ENCODE measurements around the gene AXIN2. TPM values are rescaled to one million over a fixed set of nuclear protein-coding genes. Genes with fewer than 3 reads are reported as not detected.

The AXIN2 gene
- polyA plus RNA-seq, 1 donor from 2014 or later: 26.7 TPM

GRCh38 chr17:65537845-65538674 is 23.4 kb downstream of the AXIN2 start:
- TF ChIP-seq, protein P1, sequence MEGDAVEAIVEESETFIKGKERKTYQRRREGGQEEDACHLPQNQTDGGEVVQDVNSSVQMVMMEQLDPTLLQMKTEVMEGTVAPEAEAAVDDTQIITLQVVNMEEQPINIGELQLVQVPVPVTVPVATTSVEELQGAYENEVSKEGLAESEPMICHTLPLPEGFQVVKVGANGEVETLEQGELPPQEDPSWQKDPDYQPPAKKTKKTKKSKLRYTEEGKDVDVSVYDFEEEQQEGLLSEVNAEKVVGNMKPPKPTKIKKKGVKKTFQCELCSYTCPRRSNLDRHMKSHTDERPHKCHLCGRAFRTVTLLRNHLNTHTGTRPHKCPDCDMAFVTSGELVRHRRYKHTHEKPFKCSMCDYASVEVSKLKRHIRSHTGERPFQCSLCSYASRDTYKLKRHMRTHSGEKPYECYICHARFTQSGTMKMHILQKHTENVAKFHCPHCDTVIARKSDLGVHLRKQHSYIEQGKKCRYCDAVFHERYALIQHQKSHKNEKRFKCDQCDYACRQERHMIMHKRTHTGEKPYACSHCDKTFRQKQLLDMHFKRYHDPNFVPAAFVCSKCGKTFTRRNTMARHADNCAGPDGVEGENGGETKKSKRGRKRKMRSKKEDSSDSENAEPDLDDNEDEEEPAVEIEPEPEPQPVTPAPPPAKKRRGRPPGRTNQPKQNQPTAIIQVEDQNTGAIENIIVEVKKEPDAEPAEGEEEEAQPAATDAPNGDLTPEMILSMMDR (IDR thresholded peaks at IDR 0.05; ENCODE audit: poor library complexity, severe bottlenecking): no peak
- TF ChIP-seq SMC3 (conservative IDR thresholded peaks at IDR 0.05; ENCODE audit: poor library complexity): no peak
- TF ChIP-seq RAD21 (conservative IDR thresholded peaks at IDR 0.05): no peak
- no peak for TF ChIP-seq MXI1 (conservative IDR thresholded peaks at IDR 0.05; ENCODE audit: poor library complexity, severe bottlenecking)
- TF ChIP-seq EP300 (conservative IDR thresholded peaks at IDR 0.05; ENCODE audit: poor library complexity, severe bottlenecking): no peak
- TF ChIP-seq EZH2 (IDR thresholded peaks at IDR 0.05; ENCODE audit: borderline replicate concordance, insufficient read depth, low read length, poor library complexity, severe bottlenecking): no peak
- Histone ChIP-seq H3K27me3 (ENCODE audit: insufficient read depth, low read depth, low read length) (no peaks in the 10 kb centered on the region), H3F3A (ENCODE audit: insufficient read depth, low read length, poor library complexity, severe bottlenecking) (no peaks in the 10 kb centered on the region), H3K79me2 (replicated peaks; ENCODE audit: insufficient read depth, low read length) (peaks cover 11% of the 10 kb centered on the region), H3K4me2 (ENCODE audit: low read length) (no peak overlapping the region), H2AFZ (ENCODE audit: low read depth, low read length) (no peak overlapping the region), H3K9ac (ENCODE audit: low read length) (no peak overlapping the region), H3K36me3 (ENCODE audit: insufficient read depth, low read length) (peaks cover 8% of the 10 kb centered on the region), H3K9me2 (ENCODE audit: insufficient read depth, low read length) (no peaks in the 10 kb centered on the region), H3K27ac (ENCODE audit: low read length) (no peak overlapping the region), H3K9me3 (ENCODE audit: low read length) (no peaks in the 10 kb centered on the region), H3K4me3 (ENCODE audit: low read length) (no peak overlapping the region), H4K20me1 (ENCODE audit: insufficient read depth) (peaks cover 2% of the 10 kb centered on the region)

DNA sequence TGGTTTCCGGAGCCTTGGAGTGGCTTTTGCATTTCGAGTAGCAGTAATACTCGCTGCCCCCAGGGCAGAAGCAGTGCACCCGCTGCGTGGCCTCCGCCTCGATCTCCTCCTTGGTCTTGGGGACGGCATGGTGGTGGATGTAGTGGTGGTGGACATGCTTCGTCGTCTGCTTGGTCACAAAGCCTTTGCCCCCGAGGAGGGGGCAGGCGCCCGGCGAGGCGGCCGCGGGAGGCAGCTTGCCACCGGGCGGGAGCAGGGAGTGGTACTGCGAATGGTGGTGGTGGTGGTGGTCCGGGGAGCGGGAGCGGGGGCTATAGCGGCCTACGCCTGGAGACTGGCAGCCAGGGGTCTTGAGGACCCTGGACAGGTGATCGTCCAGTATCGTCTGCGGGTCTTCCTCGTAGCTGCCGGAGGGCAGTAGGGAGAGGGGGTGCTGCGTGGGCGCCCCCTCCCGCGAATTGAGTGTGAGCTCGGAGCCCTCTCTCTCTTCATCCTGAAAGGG is 24.1 kb downstream of the AXIN2 start:
- Histone ChIP-seq H3K27me3 (ENCODE audit: insufficient read depth, low read depth, low read length) (no peaks in the 10 kb centered on the region), H3K27ac (ENCODE audit: low read length) (no peak overlapping the region), H4K20me1 (ENCODE audit: insufficient read depth) (no peaks in the 10 kb centered on the region), H3F3A (ENCODE audit: insufficient read depth, low read length, poor library complexity, severe bottlenecking) (no peaks in the 10 kb centered on the region), H3K36me3 (ENCODE audit: insufficient read depth, low read length) (peaks cover 8% of the 10 kb centered on the region), H3K79me2 (replicated peaks; ENCODE audit: insufficient read depth, low read length) (peaks cover 4% of the 10 kb centered on the region), H3K9me3 (ENCODE audit: low read length) (no peaks in the 10 kb centered on the region), H3K4me2 (ENCODE audit: low read length) (no peak overlapping the region), H3K4me3 (ENCODE audit: low read length) (no peak overlapping the region), H2AFZ (ENCODE audit: low read depth, low read length) (no peak overlapping the region), H3K9ac (ENCODE audit: low read length) (no peak overlapping the region), H3K9me2 (ENCODE audit: insufficient read depth, low read length) (no peaks in the 10 kb centered on the region)
- TF ChIP-seq, protein P2, sequence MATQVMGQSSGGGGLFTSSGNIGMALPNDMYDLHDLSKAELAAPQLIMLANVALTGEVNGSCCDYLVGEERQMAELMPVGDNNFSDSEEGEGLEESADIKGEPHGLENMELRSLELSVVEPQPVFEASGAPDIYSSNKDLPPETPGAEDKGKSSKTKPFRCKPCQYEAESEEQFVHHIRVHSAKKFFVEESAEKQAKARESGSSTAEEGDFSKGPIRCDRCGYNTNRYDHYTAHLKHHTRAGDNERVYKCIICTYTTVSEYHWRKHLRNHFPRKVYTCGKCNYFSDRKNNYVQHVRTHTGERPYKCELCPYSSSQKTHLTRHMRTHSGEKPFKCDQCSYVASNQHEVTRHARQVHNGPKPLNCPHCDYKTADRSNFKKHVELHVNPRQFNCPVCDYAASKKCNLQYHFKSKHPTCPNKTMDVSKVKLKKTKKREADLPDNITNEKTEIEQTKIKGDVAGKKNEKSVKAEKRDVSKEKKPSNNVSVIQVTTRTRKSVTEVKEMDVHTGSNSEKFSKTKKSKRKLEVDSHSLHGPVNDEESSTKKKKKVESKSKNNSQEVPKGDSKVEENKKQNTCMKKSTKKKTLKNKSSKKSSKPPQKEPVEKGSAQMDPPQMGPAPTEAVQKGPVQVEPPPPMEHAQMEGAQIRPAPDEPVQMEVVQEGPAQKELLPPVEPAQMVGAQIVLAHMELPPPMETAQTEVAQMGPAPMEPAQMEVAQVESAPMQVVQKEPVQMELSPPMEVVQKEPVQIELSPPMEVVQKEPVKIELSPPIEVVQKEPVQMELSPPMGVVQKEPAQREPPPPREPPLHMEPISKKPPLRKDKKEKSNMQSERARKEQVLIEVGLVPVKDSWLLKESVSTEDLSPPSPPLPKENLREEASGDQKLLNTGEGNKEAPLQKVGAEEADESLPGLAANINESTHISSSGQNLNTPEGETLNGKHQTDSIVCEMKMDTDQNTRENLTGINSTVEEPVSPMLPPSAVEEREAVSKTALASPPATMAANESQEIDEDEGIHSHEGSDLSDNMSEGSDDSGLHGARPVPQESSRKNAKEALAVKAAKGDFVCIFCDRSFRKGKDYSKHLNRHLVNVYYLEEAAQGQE (IDR thresholded peaks at IDR 0.05; ENCODE audit: borderline replicate concordance): no peak
- TF ChIP-seq EZH2 (IDR thresholded peaks at IDR 0.05; ENCODE audit: borderline replicate concordance, insufficient read depth, low read length, poor library complexity, severe bottlenecking) (no peak), MXI1 (conservative IDR thresholded peaks at IDR 0.05; ENCODE audit: poor library complexity, severe bottlenecking) (no peak), POLR2AphosphoS5 (IDR thresholded peaks at IDR 0.05) (no peak), RAD21 (conservative IDR thresholded peaks at IDR 0.05) (no peak), SMC3 (conservative IDR thresholded peaks at IDR 0.05; ENCODE audit: poor library complexity) (no peak), TAF1 (IDR thresholded peaks at IDR 0.05; ENCODE audit: low read depth) (no peak), EP300 (conservative IDR thresholded peaks at IDR 0.05; ENCODE audit: poor library complexity, severe bottlenecking) (no peak)
- TF ChIP-seq, protein P1 (IDR thresholded peaks at IDR 0.05; ENCODE audit: poor library complexity, severe bottlenecking): no peak
